Natural killer cell (primary cell): ENCODE measurements around the gene OR10A3. TPM values are rescaled to one million over a fixed set of nuclear protein-coding genes. Genes with fewer than 3 reads are reported as not detected.

Source experiments
- ATAC-seq, 3 donors: fragments of 150-1000 bp in 2 of 3; fragments of 200-7000 bp in 1 of 3; cut with Tn5 transposase; 1 replicate in 1 of 3; 2 replicates in 2 of 3; pipeline ENCODE4 v1.10.0; 2021; ENCODE audit warnings: mild to moderate bottlenecking in 2 of 3, moderate library complexity in 2 of 3
- DNase-seq, 2 donors: peaks; one replicate each; pipeline versions ENCODE4 v3.0.0 to v3.0.0-alpha.2; 2013 to 2021; ENCODE audit warnings: mixed read lengths in 1 of 2
- H3K27ac ChIP-seq: one replicate; pipeline ENCODE4 v1.5.1; 2013; ENCODE audit warnings: mild to moderate bottlenecking, low read length
- H3K27me3 ChIP-seq: one replicate; pipeline ENCODE4 v1.6.1; 2013; ENCODE audit warnings: low read length; ENCODE audit not compliant: control insufficient read depth, insufficient read depth
- H3K36me3 ChIP-seq: one replicate; pipeline ENCODE4 v1.6.1; 2013; ENCODE audit warnings: low read length; ENCODE audit not compliant: control insufficient read depth, insufficient read depth
- H3K4me1 ChIP-seq: one replicate; pipeline ENCODE4 v1.6.1; 2013; ENCODE audit warnings: low read length; ENCODE audit not compliant: control insufficient read depth, insufficient read depth
- H3K4me3 ChIP-seq: one replicate; pipeline ENCODE4 v1.5.1; 2013; ENCODE audit warnings: low read length
- H3K9me3 ChIP-seq: one replicate; pipeline ENCODE4 v1.6.1; 2013; ENCODE audit warnings: low read length; ENCODE audit not compliant: control insufficient read depth, insufficient read depth
- H3K27ac Mint-ChIP-seq, 2 donors: one replicate each; pipeline ENCODE4 v1.8.0; 2022; ENCODE audit warnings: mild to moderate bottlenecking in 2 of 2, mixed read lengths in 2 of 2, moderate library complexity in 1 of 2
- H3K27me3 Mint-ChIP-seq, 2 donors: one replicate each; pipeline ENCODE4 v1.8.0; 2022; ENCODE audit warnings: low read depth in 2 of 2, mixed read lengths in 2 of 2
- H3K36me3 Mint-ChIP-seq: one replicate; pipeline ENCODE4 v1.8.0; 2022; ENCODE audit warnings: mixed read lengths
- H3K4me1 Mint-ChIP-seq, 2 donors: one replicate each; pipeline ENCODE4 v1.8.0; 2022; ENCODE audit warnings: mixed read lengths in 2 of 2
- H3K4me3 Mint-ChIP-seq: one replicate; pipeline ENCODE4 v1.8.0; 2022; ENCODE audit warnings: mild to moderate bottlenecking, moderate library complexity, mixed read lengths
- H3K9me3 Mint-ChIP-seq, 2 donors: one replicate each; pipeline ENCODE4 v1.8.0; 2022; ENCODE audit warnings: mixed read lengths in 2 of 2
- WGBS: methylation state at CpG from one replicate; pipeline ENCODE4 v1.1.7; 2013; ENCODE audit warnings: missing lambda C conversion rate; ENCODE audit not compliant: insufficient coverage; 5-methylcytosine and 5-hydroxymethylcytosine counted together
- intact Hi-C: fragments of 100-400 bp; cut with micrococcal nuclease; formaldehyde crosslinking; loops from one replicate; pipeline ENCODE4 v1.14.2; 2022
- total RNA-seq, 4 donors: library from RNA; stranded (reverse); fragments of 120-200 nt in 1 of 4; gene quantifications; one replicate each; pipeline versions ENCODE4 v1.2.3 to v1.2.4, GENCODE V29; 2013 to 2022
- TF ChIP-seq, protein P1 (sequence below): fragments of 200-600 bp; IDR thresholded peaks from one replicate; pipeline ENCODE4 v1.8.0; 2022; ENCODE audit warnings: antibody characterized with exemption

The OR10A3 gene
- total RNA-seq, 3 donors from 2014 or later (not counting 1 experiment from before 2014, with no cell fraction given) = not detected

GRCh38 chr11:7905961-7906429 is 35.5 kb downstream of the OR10A3 start:
- Histone ChIP-seq H3K27ac (no peak overlapping the region), H3K4me3 (no peak overlapping the region), H3K36me3 (no peaks in the 10 kb centered on the region), H3K27me3 (no peaks in the 10 kb centered on the region), H3K4me1 (no peaks in the 10 kb centered on the region), H3K9me3 (no peaks in the 10 kb centered on the region)
- DNase-seq (no peak), ATAC-seq (no peak)
- Mint-ChIP-seq H3K4me3 (no peak overlapping the region), H3K9me3 (no peaks in the 10 kb centered on the region), H3K4me1 (no peaks in the 10 kb centered on the region), H3K36me3 (no peaks in the 10 kb centered on the region), H3K27ac (no peak overlapping the region), H3K27me3 (peaks cover 2 to 35% of the 10 kb centered on the region in 2 donors)
- WGBS = 47% methylated on average over 3 of the region's 3 CpGs
- intact Hi-C loops = no loop called here
- TF ChIP-seq, protein P1, sequence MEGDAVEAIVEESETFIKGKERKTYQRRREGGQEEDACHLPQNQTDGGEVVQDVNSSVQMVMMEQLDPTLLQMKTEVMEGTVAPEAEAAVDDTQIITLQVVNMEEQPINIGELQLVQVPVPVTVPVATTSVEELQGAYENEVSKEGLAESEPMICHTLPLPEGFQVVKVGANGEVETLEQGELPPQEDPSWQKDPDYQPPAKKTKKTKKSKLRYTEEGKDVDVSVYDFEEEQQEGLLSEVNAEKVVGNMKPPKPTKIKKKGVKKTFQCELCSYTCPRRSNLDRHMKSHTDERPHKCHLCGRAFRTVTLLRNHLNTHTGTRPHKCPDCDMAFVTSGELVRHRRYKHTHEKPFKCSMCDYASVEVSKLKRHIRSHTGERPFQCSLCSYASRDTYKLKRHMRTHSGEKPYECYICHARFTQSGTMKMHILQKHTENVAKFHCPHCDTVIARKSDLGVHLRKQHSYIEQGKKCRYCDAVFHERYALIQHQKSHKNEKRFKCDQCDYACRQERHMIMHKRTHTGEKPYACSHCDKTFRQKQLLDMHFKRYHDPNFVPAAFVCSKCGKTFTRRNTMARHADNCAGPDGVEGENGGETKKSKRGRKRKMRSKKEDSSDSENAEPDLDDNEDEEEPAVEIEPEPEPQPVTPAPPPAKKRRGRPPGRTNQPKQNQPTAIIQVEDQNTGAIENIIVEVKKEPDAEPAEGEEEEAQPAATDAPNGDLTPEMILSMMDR = no peak

DNA sequence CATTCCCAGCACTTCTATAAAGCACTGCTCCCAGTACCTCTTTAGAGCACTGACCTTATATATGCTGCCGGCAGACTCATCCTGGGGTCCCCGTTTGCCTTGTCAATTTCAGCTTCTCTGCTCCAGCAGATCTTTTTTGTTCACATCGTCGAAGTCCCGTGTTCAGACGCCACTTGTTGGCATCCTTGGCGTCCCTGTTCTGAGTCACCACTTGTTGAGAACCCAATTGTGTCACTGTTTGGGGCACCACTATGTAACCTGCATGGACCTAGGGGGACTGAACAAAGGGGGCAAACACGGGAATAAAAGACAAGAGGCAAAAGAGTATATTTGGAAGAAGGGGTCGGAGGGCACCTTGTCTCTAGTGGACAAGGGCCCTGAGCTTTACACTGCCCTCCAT is 36.0 kb downstream of the OR10A3 start:
- intact Hi-C loops = no loop called here
- peaks cover 2 to 35% of the 10 kb centered on the region in 2 donors for H3K27me3 Mint-ChIP-seq
- Histone ChIP-seq H3K27ac (no peak overlapping the region), H3K4me1 (no peaks in the 10 kb centered on the region), H3K36me3 (no peaks in the 10 kb centered on the region), H3K4me3 (no peak overlapping the region), H3K27me3 (no peaks in the 10 kb centered on the region), H3K9me3 (no peaks in the 10 kb centered on the region)
- H3K4me3 Mint-ChIP-seq = no peak overlapping the region
- WGBS = 74% methylated on average over 9 of the region's 9 CpGs
- TF ChIP-seq, protein P1 = no peak
- H3K9me3 Mint-ChIP-seq = no peaks in the 10 kb centered on the region
- DNase-seq (no peak), ATAC-seq (no peak)
- no peaks in the 10 kb centered on the region for H3K36me3 Mint-ChIP-seq
- no peaks in the 10 kb centered on the region for H3K4me1 Mint-ChIP-seq
- no peak overlapping the region for H3K27ac Mint-ChIP-seq

DNA sequence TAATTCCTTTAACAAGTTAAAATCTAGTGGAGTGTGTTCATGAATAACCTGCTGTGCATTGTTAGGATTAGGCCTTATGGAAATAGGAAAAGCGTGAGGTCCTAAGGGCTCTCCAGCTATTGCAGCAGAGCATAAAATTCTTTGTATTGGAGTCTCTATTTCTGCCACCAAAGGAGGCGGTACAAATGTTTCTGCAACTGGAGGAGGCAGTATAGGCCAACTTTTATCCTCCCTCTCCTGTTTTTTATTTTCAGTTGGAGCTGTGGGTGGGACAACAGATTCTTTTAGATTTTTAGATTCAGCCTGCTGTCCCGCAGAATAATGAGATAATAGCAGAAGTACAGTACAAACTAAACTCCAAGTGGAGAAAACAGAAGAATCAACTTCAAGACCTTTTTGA is 36.6 kb downstream of the OR10A3 start:
- H3K27ac ChIP-seq = no peak overlapping the region
- no peaks in the 10 kb centered on the region for H3K36me3 Mint-ChIP-seq
- no peaks in the 10 kb centered on the region for H3K9me3 Mint-ChIP-seq
- no peak for DNase-seq
- intact Hi-C loops = no loop called here
- H3K27ac Mint-ChIP-seq = no peak overlapping the region
- no peaks in the 10 kb centered on the region for H3K36me3 ChIP-seq
- WGBS = 92% methylated on average over 3 of the region's 3 CpGs
- H3K9me3 ChIP-seq = no peaks in the 10 kb centered on the region
- H3K4me1 ChIP-seq = no peaks in the 10 kb centered on the region
- no peaks in the 10 kb centered on the region for H3K27me3 ChIP-seq
- H3K4me3 Mint-ChIP-seq = no peak overlapping the region
- no peaks in the 10 kb centered on the region for H3K4me1 Mint-ChIP-seq
- H3K27me3 Mint-ChIP-seq = peaks cover 2 to 35% of the 10 kb centered on the region in 2 donors
- no peak for ATAC-seq
- no peak overlapping the region for H3K4me3 ChIP-seq
- TF ChIP-seq, protein P1 = no peak

- no peaks in the 10 kb centered on the region for H3K4me1 Mint-ChIP-seq
- TF ChIP-seq, protein P1 = no peak
- no peak for DNase-seq
- Histone ChIP-seq H3K9me3 (no peaks in the 10 kb centered on the region), H3K36me3 (no peaks in the 10 kb centered on the region), H3K27ac (no peak overlapping the region), H3K4me1 (no peaks in the 10 kb centered on the region), H3K4me3 (no peak overlapping the region), H3K27me3 (no peaks in the 10 kb centered on the region)
- H3K27me3 Mint-ChIP-seq = peaks cover 5 to 34% of the 10 kb centered on the region in 2 donors
- intact Hi-C loops = no loop called here
- no peaks in the 10 kb centered on the region for H3K9me3 Mint-ChIP-seq
- H3K27ac Mint-ChIP-seq = no peak overlapping the region
- no peak overlapping the region for H3K4me3 Mint-ChIP-seq
- no peaks in the 10 kb centered on the region for H3K36me3 Mint-ChIP-seq
- no peak for ATAC-seq
- 54% methylated on average over 2 of the region's 2 CpGs for WGBS
These were observed 37.6 kb downstream of the OR10A3 start for GRCh38 chr11:7903940-7904339.
